ENCODE measurements around the gene CHID1. TPM values are rescaled to one million over a fixed set of nuclear protein-coding genes. Genes with fewer than 3 reads are reported as not detected.

The CHID1 gene
- total and polyA plus RNA-seq, 2 donors, result 17.8 to 35.7 TPM

- 46% methylated on average over 10 of the region's 10 CpGs for WGBS
- H3K4me3 ChIP-seq (ENCODE audit: low read length in 2 of 2), result no peak overlapping the region
- H3K9me3 ChIP-seq (ENCODE audit: control insufficient read depth in 2 of 2, insufficient read depth in 1 of 2, low read length in 1 of 2), result no peaks in the 10 kb centered on the region
- peaks cover 28 to 50% of the 10 kb centered on the region in 2 donors for H3K4me1 ChIP-seq (ENCODE audit: control insufficient read depth in 2 of 2, insufficient read depth in 2 of 2, low read length in 2 of 2)
- peak overlapping the region in 1 of 2 donors; percentile 9 for H3K27ac ChIP-seq (ENCODE audit: low read depth in 1 of 2, low read length in 1 of 2)
- H3K36me3 ChIP-seq (ENCODE audit: control insufficient read depth in 2 of 2, insufficient read depth in 2 of 2, low read length in 1 of 2), result peaks cover 2 to 4% of the 10 kb centered on the region in 2 donors
- DNase-seq (ENCODE audit: low read depth in 6 of 9, low spot score in 9 of 9), result no peak
- no peaks in the 10 kb centered on the region for H3K27me3 ChIP-seq (ENCODE audit: control insufficient read depth in 2 of 2, insufficient read depth in 1 of 2, low read length in 1 of 2)
Observed at GRCh38 chr11:937841-938261, 27.2 kb upstream of the CHID1 start.

- Histone ChIP-seq H3K36me3 (ENCODE audit: control insufficient read depth in 2 of 2, insufficient read depth in 2 of 2, low read length in 1 of 2) (peaks cover 0 to 4% of the 10 kb centered on the region in 2 donors), H3K27ac (ENCODE audit: low read depth in 1 of 2, low read length in 1 of 2) (no peak overlapping the region), H3K9me3 (ENCODE audit: control insufficient read depth in 2 of 2, insufficient read depth in 1 of 2, low read length in 1 of 2) (no peaks in the 10 kb centered on the region), H3K4me3 (ENCODE audit: low read length in 2 of 2) (no peak overlapping the region), H3K4me1 (ENCODE audit: control insufficient read depth in 2 of 2, insufficient read depth in 2 of 2, low read length in 2 of 2) (peaks cover 30 to 55% of the 10 kb centered on the region in 2 donors), H3K27me3 (ENCODE audit: control insufficient read depth in 2 of 2, insufficient read depth in 1 of 2, low read length in 1 of 2) (no peaks in the 10 kb centered on the region)
- no peak for DNase-seq (ENCODE audit: low read depth in 6 of 9, low spot score in 9 of 9)
- WGBS, result 100% methylated on average over 3 of the region's 3 CpGs
Observed at GRCh38 chr11:936199-936598, 25.6 kb upstream of the CHID1 start.

GRCh38 chr11:934527-934926, 23.9 kb upstream of the CHID1 start:
- Histone ChIP-seq H3K4me1 (ENCODE audit: control insufficient read depth in 2 of 2, insufficient read depth in 2 of 2, low read length in 2 of 2) (peaks cover 22 to 43% of the 10 kb centered on the region in 2 donors), H3K9me3 (ENCODE audit: control insufficient read depth in 2 of 2, insufficient read depth in 1 of 2, low read length in 1 of 2) (no peaks in the 10 kb centered on the region), H3K27ac (ENCODE audit: low read depth in 1 of 2, low read length in 1 of 2) (no peak overlapping the region), H3K27me3 (ENCODE audit: control insufficient read depth in 2 of 2, insufficient read depth in 1 of 2, low read length in 1 of 2) (no peaks in the 10 kb centered on the region), H3K36me3 (ENCODE audit: control insufficient read depth in 2 of 2, insufficient read depth in 2 of 2, low read length in 1 of 2) (peaks cover under 1 to 4% of the 10 kb centered on the region in 2 donors), H3K4me3 (ENCODE audit: low read length in 2 of 2) (no peak overlapping the region)
- 93% methylated on average over 6 of the region's 6 CpGs for WGBS
- DNase-seq (ENCODE audit: low read depth in 6 of 9, low spot score in 9 of 9), result no peak

GRCh38 chr11:933936-934335, 23.3 kb upstream of the CHID1 start:
- WGBS, result 96% methylated on average over 7 of the region's 7 CpGs
- H3K36me3 ChIP-seq (ENCODE audit: control insufficient read depth in 2 of 2, insufficient read depth in 2 of 2, low read length in 1 of 2), result peaks cover 5 to 9% of the 10 kb centered on the region in 2 donors
- H3K27me3 ChIP-seq (ENCODE audit: control insufficient read depth in 2 of 2, insufficient read depth in 1 of 2, low read length in 1 of 2), result no peaks in the 10 kb centered on the region
- no peaks in the 10 kb centered on the region for H3K9me3 ChIP-seq (ENCODE audit: control insufficient read depth in 2 of 2, insufficient read depth in 1 of 2, low read length in 1 of 2)
- H3K4me3 ChIP-seq (ENCODE audit: low read length in 2 of 2), result no peak overlapping the region
- DNase-seq (ENCODE audit: low read depth in 6 of 9, low spot score in 9 of 9), result no peak
- H3K27ac ChIP-seq (ENCODE audit: low read depth in 1 of 2, low read length in 1 of 2), result peak overlapping the region in 1 of 2 donors; percentile 37
- H3K4me1 ChIP-seq (ENCODE audit: control insufficient read depth in 2 of 2, insufficient read depth in 2 of 2, low read length in 2 of 2), result peaks cover 28 to 48% of the 10 kb centered on the region in 2 donors

GRCh38 chr11:933142-933851, 22.7 kb upstream of the CHID1 start:
- no peaks in the 10 kb centered on the region for H3K27me3 ChIP-seq (ENCODE audit: control insufficient read depth in 2 of 2, insufficient read depth in 1 of 2, low read length in 1 of 2)
- H3K4me3 ChIP-seq (ENCODE audit: low read length in 2 of 2), result no peak overlapping the region
- no peaks in the 10 kb centered on the region for H3K9me3 ChIP-seq (ENCODE audit: control insufficient read depth in 2 of 2, insufficient read depth in 1 of 2, low read length in 1 of 2)
- H3K27ac ChIP-seq (ENCODE audit: low read depth in 1 of 2, low read length in 1 of 2), result peak overlapping the region; percentile 37 to 70
- peaks cover 5 to 11% of the 10 kb centered on the region in 2 donors for H3K36me3 ChIP-seq (ENCODE audit: control insufficient read depth in 2 of 2, insufficient read depth in 2 of 2, low read length in 1 of 2)
- 48% methylated on average over 14 of the region's 14 CpGs for WGBS
- peaks cover 34 to 55% of the 10 kb centered on the region in 2 donors for H3K4me1 ChIP-seq (ENCODE audit: control insufficient read depth in 2 of 2, insufficient read depth in 2 of 2, low read length in 2 of 2)
- no peak for DNase-seq (ENCODE audit: low read depth in 6 of 9, low spot score in 9 of 9)

GRCh38 chr11:932435-932834, 21.8 kb upstream of the CHID1 start:
- no peak for DNase-seq (ENCODE audit: low read depth in 6 of 9, low spot score in 9 of 9)
- Histone ChIP-seq H3K4me3 (ENCODE audit: low read length in 2 of 2) (no peak overlapping the region), H3K9me3 (ENCODE audit: control insufficient read depth in 2 of 2, insufficient read depth in 1 of 2, low read length in 1 of 2) (no peaks in the 10 kb centered on the region), H3K27me3 (ENCODE audit: control insufficient read depth in 2 of 2, insufficient read depth in 1 of 2, low read length in 1 of 2) (no peaks in the 10 kb centered on the region), H3K36me3 (ENCODE audit: control insufficient read depth in 2 of 2, insufficient read depth in 2 of 2, low read length in 1 of 2) (peaks cover 9 to 11% of the 10 kb centered on the region in 2 donors), H3K27ac (ENCODE audit: low read depth in 1 of 2, low read length in 1 of 2) (peak overlapping the region in 1 of 2 donors; percentile 65), H3K4me1 (ENCODE audit: control insufficient read depth in 2 of 2, insufficient read depth in 2 of 2, low read length in 2 of 2) (peaks cover 39 to 56% of the 10 kb centered on the region in 2 donors)
- WGBS, result 78% methylated on average over 4 of the region's 4 CpGs

GRCh38 chr11:931385-931784, 20.8 kb upstream of the CHID1 start:
- WGBS, result 68% methylated on average over 3 of the region's 3 CpGs
- Histone ChIP-seq H3K27ac (ENCODE audit: low read depth in 1 of 2, low read length in 1 of 2) (no peak overlapping the region), H3K4me3 (ENCODE audit: low read length in 2 of 2) (no peak overlapping the region)

GRCh38 chr11:929405-929804, 18.8 kb upstream of the CHID1 start:
- WGBS, result 97% methylated on average over 11 of the region's 11 CpGs

More at GRCh38 chr11:931385-931784, 20.8 kb upstream of the CHID1 start:
- H3K27me3 ChIP-seq (ENCODE audit: control insufficient read depth in 2 of 2, insufficient read depth in 1 of 2, low read length in 1 of 2), result no peaks in the 10 kb centered on the region
- H3K9me3 ChIP-seq (ENCODE audit: control insufficient read depth in 2 of 2, insufficient read depth in 1 of 2, low read length in 1 of 2), result no peaks in the 10 kb centered on the region
- no peak for DNase-seq (ENCODE audit: low read depth in 6 of 9, low spot score in 9 of 9)
- peaks cover 41 to 57% of the 10 kb centered on the region in 2 donors for H3K4me1 ChIP-seq (ENCODE audit: control insufficient read depth in 2 of 2, insufficient read depth in 2 of 2, low read length in 2 of 2)
- peaks cover 11% of the 10 kb centered on the region in 2 donors for H3K36me3 ChIP-seq (ENCODE audit: control insufficient read depth in 2 of 2, insufficient read depth in 2 of 2, low read length in 1 of 2)

GRCh38 chr11:928786-929185, 18.2 kb upstream of the CHID1 start:
- Histone ChIP-seq H3K27ac (ENCODE audit: low read depth in 1 of 2, low read length in 1 of 2) (no peak overlapping the region), H3K27me3 (ENCODE audit: control insufficient read depth in 2 of 2, insufficient read depth in 1 of 2, low read length in 1 of 2) (no peaks in the 10 kb centered on the region), H3K9me3 (ENCODE audit: control insufficient read depth in 2 of 2, insufficient read depth in 1 of 2, low read length in 1 of 2) (no peaks in the 10 kb centered on the region), H3K4me3 (ENCODE audit: low read length in 2 of 2) (no peak overlapping the region), H3K4me1 (ENCODE audit: control insufficient read depth in 2 of 2, insufficient read depth in 2 of 2, low read length in 2 of 2) (peaks cover 38 to 48% of the 10 kb centered on the region in 2 donors), H3K36me3 (ENCODE audit: control insufficient read depth in 2 of 2, insufficient read depth in 2 of 2, low read length in 1 of 2) (peaks cover 11% of the 10 kb centered on the region in 2 donors)
- DNase-seq (ENCODE audit: low read depth in 6 of 9, low spot score in 9 of 9), result no peak
- 90% methylated on average over 8 of the region's 8 CpGs for WGBS

More at GRCh38 chr11:929405-929804, 18.8 kb upstream of the CHID1 start:
- no peaks in the 10 kb centered on the region for H3K9me3 ChIP-seq (ENCODE audit: control insufficient read depth in 2 of 2, insufficient read depth in 1 of 2, low read length in 1 of 2)
- H3K27me3 ChIP-seq (ENCODE audit: control insufficient read depth in 2 of 2, insufficient read depth in 1 of 2, low read length in 1 of 2), result no peaks in the 10 kb centered on the region
- H3K27ac ChIP-seq (ENCODE audit: low read depth in 1 of 2, low read length in 1 of 2), result no peak overlapping the region
- no peak overlapping the region for H3K4me3 ChIP-seq (ENCODE audit: low read length in 2 of 2)
- H3K36me3 ChIP-seq (ENCODE audit: control insufficient read depth in 2 of 2, insufficient read depth in 2 of 2, low read length in 1 of 2), result peaks cover 11% of the 10 kb centered on the region in 2 donors
- H3K4me1 ChIP-seq (ENCODE audit: control insufficient read depth in 2 of 2, insufficient read depth in 2 of 2, low read length in 2 of 2), result peaks cover 39 to 54% of the 10 kb centered on the region in 2 donors
- DNase-seq (ENCODE audit: low read depth in 6 of 9, low spot score in 9 of 9), result no peak
